ENCODE data around the gene POT1.

The POT1 gene

GRCh38 chr7:124908259-124908658 is 21.4 kb downstream of the POT1 start:
- no peak for DNase-seq

- no peak for DNase-seq
Observed at GRCh38 chr7:124907490-124907889, 22.1 kb downstream of the POT1 start.

- no peak for DNase-seq
Observed at GRCh38 chr7:124898531-124898930, 31.1 kb downstream of the POT1 start.

GRCh38 chr7:124896001-124896400 is 33.6 kb downstream of the POT1 start:
- DNase-seq: no peak

DNA sequence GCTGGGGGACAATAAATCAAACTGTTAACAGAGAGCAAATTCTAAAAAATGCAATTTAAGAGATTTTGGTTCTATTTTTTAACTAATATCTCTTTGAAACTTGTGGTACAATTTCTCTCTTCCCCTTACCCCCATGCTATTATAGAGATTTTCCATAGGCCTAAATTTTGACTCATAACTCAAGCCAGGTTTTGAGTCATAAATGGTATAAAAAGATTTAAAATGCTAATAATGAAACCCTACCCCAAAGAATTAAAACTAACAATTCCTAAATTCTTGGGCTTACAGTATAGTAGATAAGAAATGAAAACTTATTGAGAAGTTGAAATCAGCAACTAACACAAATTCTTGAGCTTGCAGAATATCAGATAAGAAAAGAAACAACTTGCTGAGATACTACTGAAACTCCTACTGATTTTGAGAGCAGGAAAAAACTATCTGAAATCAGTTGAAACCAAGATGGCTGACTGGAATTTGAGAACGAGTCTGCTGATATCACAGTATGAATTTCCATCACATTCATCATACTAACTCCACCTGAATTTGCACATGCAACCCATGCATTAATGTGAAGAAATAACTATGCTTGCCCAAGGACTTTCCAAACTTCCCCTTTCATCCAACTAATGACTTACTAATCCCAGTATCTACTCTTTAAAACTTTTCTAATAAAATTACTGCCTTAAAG is 36.3 kb downstream of the POT1 start:
- DNase-seq: no peak

DNA sequence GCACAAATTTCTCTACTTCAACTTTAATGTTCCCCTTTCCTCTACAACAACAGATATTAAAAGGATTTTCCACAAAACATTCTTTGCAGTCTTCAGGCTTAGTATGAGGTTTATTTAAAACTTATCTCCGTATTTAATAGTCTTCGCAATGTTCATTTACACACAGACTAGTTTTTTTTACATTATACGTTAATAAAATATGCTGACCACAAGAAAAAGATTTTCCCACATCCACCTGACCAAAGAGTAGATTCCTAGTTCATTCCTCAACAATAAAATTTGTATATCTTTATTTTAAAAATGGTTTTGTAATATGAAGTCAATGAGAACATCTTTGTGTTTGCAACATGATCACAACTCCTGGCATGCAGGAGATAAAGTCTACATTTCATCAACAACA is 42.4 kb downstream of the POT1 start:
- DNase-seq: no peak

GRCh38 chr7:124881981-124882380 is 47.6 kb downstream of the POT1 start:
- DNase-seq: no peak

DNA sequence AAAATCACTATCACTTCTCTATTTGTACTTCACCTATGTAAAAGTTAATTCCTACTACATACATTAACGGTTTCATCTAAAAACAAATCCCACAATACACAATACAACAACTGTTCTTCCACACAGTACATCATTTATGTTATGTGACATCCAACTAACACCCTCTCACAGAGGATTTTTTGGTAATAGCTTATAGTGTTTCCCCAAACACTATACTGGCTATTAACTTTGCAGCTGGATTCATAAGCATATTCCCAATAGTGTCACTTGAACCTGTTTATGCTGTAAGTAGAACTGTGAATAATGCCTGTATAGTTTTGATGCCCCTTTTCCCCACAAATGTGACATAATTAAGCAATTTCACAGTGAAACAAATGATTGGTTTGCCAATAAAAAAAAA is 49.9 kb downstream of the POT1 start:
- DNase-seq: no peak

GRCh38 chr7:124879103-124879502 is 50.5 kb downstream of the POT1 start:
- DNase-seq: no peak

GRCh38 chr7:124874644-124875163 is 54.9 kb downstream of the POT1 start:
- no peak for DNase-seq

DNA sequence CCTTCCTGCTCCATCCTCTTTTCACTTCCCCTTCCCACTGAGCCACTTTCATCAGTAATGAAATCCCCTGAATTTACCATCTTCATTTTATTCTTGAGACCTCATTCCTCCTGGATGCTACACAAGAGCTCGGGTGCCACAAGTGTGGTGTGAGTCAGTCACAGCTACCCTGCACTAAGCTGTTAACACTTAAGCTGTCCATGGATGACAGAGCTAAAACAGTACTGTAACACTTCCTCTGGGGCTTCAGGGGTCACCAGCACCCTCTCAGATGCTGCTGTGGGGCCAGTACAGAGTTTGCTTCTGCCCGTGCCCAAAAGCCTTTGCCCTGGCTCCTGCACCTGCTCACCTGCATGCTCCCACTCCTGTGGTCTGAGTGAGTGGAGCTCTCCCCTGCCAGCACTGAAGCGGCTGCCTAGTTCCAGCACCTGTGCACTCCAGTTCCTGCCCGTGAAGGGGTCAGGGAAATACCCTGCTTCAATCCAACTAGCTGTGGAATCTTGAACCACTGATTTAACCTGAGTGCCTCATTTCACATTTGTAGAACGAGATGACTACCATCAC is 71.9 kb downstream of the POT1 start:
- no peak for DNase-seq

- DNase-seq: no peak
Observed at GRCh38 chr7:124856299-124856888, 73.2 kb downstream of the POT1 start.

DNA sequence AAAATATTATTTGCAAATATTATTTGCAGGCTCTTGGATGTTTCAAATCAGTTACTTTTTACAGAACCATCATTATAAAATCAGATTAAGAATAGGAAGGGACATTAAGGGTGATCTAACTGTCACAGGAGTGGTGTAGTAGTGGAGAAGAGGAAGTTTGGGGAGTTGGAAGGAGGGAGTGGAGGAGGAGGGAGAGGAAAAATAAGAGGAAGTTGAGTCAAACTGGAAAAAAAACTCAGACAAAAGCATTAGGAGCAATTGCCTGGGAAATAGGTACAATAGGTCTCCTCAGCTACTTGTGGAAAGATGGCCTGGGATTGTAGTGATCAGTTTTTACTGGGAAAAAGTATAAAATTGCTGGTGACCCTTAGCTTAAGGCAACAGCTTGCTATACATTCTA is 86.3 kb downstream of the POT1 start:
- no peak for DNase-seq

- DNase-seq: no peak
Observed at GRCh38 chr7:124840435-124840834, 89.2 kb downstream of the POT1 start.

GRCh38 chr7:124839687-124840086 is 89.9 kb downstream of the POT1 start:
- no peak for DNase-seq

- no peak for DNase-seq
Observed at GRCh38 chr7:124836173-124836572, 93.5 kb downstream of the POT1 start.

DNA sequence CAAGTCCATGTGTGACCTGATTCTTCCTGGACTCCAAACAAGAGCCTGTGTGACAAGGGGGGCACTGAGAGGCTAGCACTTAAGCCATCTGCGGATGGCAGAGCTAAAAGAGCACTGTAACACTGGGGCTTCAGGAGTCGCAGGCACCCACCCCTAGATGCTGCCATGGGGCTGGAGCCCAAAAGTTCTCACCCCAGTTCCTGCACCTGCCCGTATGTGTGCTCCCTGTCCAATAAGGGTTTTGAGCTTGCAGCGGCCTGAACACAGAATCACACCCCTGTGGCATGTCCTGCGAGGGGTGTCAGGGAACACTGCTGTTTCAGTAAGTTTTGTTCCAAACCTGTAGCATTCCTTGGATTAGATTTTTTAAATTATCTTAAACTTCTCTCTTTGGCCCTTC is 110.8 kb downstream of the POT1 start:
- no peak for DNase-seq

- DNase-seq: no peak
Observed at GRCh38 chr7:124813994-124814798, 115.4 kb downstream of the POT1 start.

- DNase-seq: no peak
Observed at GRCh38 chr7:124812764-124813163, 116.9 kb downstream of the POT1 start.

DNA sequence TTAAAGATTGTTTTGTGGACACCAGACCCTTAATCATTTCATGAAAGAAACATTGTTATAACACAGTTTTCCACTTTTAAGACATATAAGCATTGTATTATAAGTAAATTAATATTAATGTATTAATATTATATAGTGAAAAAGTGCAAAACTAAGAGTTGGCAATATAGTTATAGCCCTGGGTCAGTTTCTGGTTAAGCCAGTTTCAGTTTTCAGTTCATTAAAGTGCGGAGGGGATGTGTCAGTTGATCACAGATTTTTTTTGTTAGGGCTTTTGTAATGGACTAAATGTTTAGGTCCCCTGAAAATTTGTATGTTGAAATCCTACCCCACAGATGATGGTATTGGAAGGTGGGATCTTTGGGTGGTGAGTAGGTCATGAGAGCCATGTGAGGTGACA is 118.3 kb downstream of the POT1 start:
- no peak for DNase-seq

DNA sequence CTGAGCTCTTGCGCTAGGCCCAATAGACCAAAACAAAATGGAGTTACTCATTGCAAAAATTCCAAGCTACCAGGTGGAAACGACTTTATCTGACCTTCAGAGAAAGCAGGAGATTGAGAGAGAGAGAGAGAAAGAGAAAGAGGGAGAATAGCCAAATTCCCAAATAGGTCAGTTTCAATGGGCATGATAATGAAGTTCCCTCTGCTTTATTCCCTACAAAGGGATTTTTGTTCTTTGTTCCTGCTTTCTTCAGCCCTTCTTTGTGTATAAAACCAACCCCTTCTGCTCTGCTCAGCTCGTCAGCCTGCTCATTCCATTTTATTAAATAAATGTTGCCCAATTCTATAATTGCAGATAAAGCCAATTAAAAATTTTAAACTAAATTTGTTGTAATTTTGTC is 119.0 kb downstream of the POT1 start:
- DNase-seq: no peak

DNA sequence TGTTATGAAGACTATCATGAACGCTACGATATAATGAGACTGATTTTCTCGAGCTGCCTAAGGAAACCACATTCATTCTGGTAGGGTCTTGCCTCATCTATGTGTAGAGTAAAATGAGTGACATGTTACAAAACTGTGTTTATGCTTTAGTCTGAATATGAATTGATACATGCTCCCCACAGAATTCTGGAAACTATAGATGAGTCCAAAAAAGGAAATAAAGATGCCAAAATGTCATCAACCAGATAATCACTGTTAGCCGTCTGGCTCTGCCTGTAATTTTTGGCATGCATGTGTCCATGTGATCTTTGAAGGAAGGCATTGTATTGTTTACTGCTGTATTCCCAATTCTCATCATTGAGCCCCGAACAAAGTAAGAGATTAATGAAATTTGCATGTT is 121.4 kb downstream of the POT1 start:
- DNase-seq: no peak

DNA sequence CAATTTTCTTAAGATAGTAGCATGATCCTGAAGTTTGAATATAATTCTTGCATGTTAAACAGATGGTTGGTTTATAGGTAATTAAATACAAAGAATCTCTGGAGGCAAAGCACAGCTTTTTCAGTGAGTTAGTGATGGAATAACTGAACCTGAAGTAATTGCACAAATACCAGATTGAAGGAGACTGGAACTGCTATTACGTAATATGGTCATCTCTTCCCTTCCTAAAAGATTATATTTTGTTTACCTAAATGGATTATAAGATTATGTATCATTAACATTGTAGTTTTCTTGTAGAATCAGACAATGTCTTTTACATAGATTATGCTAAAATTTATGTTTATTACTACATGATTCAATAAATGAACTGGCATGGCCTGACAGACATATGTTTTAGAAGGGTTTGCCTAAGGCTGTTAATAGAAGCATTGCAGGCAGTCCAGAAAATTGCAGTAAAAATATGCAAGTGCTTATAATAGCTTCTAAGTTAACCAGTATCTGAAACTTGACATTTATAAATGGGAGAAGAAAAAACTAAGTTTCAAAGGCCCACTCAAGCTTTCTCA is 128.2 kb downstream of the POT1 start:
- DNase-seq: no peak

Data from activated CD8-positive, alpha-beta memory T cell treated with anti-CD3 and anti-CD28 coated beads, Interleukin-2, amount 50 U/mL, for 48 hours (primary cell).